Thoracic aorta (tissue), 2 donors: ENCODE data around the gene UPK1A. TPM values are rescaled to one million over a fixed set of nuclear protein-coding genes. Genes with fewer than 3 reads are reported as not detected.
A peak's percentile ranks its signal among the peaks of the same experiment; 100 is the strongest.

Experiments used
- ATAC-seq: fragments of 150-250 bp; one replicate; pipeline ENCODE4 v1.8.0; 2017; ENCODE audit warnings: low read depth; ENCODE audit not compliant: insufficient number of reproducible peaks, low FRiP score
- DNase-seq: peaks from one replicate; pipeline ENCODE4 v3.0.0-alpha.2; 2020; ENCODE audit warnings: low spot score
- H3K27ac ChIP-seq, 2 donors: fragments of 200-600 bp; sonication (generic); 1 replicate in 1 of 2; 2 replicates in 1 of 2; pipeline ENCODE4 v1.5.1; 2016; ENCODE audit warnings: mild to moderate bottlenecking in 2 of 2, moderate library complexity in 2 of 2
- H3K27me3 ChIP-seq: fragments of 200-600 bp; sonication (generic); replicated peaks from 2 replicates; pipeline ENCODE4 v1.6.0; 2016; ENCODE audit warnings: mild to moderate bottlenecking; ENCODE audit not compliant: insufficient read depth
- H3K36me3 ChIP-seq: fragments of 200-600 bp; sonication (generic); one replicate; pipeline ENCODE4 v1.5.1; 2016
- H3K4me1 ChIP-seq, 2 donors: fragments of 200-600 bp; sonication (generic); 1 replicate in 1 of 2; 2 replicates in 1 of 2; pipeline versions ENCODE4 v1.5.1 to v1.6.0; 2016; ENCODE audit warnings: low read depth in 2 of 2, mild to moderate bottlenecking in 1 of 2; ENCODE audit not compliant: control insufficient read depth in 1 of 2
- H3K4me3 ChIP-seq: fragments of 200-600 bp; sonication (generic); 2 replicates; pipeline ENCODE4 v1.5.1; 2016; ENCODE audit warnings: mild to moderate bottlenecking
- H3K9me3 ChIP-seq: fragments of 200-600 bp; sonication (generic); 2 replicates; pipeline ENCODE4 v1.5.1; 2016
- total RNA-seq, 2 donors: library from RNA; depleted of rRNA; stranded (reverse); fragments of >200 nt; gene quantifications; one replicate each; pipeline versions ENCODE4 v1.1.0 to v1.2.3, GENCODE V29; 2016
- TF ChIP-seq, protein P1 (sequence below): fragments of 200-600 bp; sonication (generic); IDR thresholded peaks from one replicate; pipeline ENCODE4 v1.5.1; 2019; ENCODE audit warnings: antibody characterized with exemption

UPK1A gene
- total RNA-seq, 2 donors from 2014 or later = not detected

GRCh38 chr19:35719402-35720162 lies 53.3 kb downstream of the UPK1A start:
- TF ChIP-seq, protein P1, sequence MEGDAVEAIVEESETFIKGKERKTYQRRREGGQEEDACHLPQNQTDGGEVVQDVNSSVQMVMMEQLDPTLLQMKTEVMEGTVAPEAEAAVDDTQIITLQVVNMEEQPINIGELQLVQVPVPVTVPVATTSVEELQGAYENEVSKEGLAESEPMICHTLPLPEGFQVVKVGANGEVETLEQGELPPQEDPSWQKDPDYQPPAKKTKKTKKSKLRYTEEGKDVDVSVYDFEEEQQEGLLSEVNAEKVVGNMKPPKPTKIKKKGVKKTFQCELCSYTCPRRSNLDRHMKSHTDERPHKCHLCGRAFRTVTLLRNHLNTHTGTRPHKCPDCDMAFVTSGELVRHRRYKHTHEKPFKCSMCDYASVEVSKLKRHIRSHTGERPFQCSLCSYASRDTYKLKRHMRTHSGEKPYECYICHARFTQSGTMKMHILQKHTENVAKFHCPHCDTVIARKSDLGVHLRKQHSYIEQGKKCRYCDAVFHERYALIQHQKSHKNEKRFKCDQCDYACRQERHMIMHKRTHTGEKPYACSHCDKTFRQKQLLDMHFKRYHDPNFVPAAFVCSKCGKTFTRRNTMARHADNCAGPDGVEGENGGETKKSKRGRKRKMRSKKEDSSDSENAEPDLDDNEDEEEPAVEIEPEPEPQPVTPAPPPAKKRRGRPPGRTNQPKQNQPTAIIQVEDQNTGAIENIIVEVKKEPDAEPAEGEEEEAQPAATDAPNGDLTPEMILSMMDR = no peak
- ATAC-seq = no peak
- no peaks in the 10 kb centered on the region for H3K27me3 ChIP-seq
- no peak overlapping the region for H3K27ac ChIP-seq
- no peaks in the 10 kb centered on the region for H3K9me3 ChIP-seq
- peak overlapping the region; percentile 80 for H3K4me3 ChIP-seq
- H3K36me3 ChIP-seq = peaks cover 39% of the 10 kb centered on the region
- no peak for DNase-seq
- H3K4me1 ChIP-seq = peaks cover 16 to 26% of the 10 kb centered on the region in 2 donors

DNA sequence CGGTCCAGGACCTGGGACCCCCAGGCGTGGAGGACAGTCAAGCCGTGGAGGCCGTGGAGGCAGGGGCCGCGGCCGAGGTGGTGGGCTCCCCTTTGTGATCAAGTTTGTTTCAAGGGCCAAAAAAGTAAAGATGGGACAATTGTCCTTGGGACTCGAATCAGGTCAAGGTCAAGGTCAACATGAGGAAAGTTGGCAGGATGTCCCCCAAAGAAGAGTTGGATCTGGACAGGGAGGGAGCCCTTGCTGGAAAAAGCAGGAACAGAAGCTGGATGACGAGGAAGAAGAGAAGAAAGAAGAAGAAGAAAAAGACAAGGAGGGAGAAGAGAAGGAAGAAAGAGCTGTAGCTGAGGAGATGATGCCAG lies 53.8 kb downstream of the UPK1A start:
- H3K36me3 ChIP-seq = peaks cover 45% of the 10 kb centered on the region
- H3K27ac ChIP-seq = no peak overlapping the region
- H3K27me3 ChIP-seq = no peaks in the 10 kb centered on the region
- no peak overlapping the region for H3K4me3 ChIP-seq
- DNase-seq = no peak
- H3K4me1 ChIP-seq = peaks cover 16 to 26% of the 10 kb centered on the region in 2 donors
- TF ChIP-seq, protein P1 = no peak
- ATAC-seq = no peak
- no peaks in the 10 kb centered on the region for H3K9me3 ChIP-seq

GRCh38 chr19:35720648-35721047 lies 54.3 kb downstream of the UPK1A start:
- no peak for ATAC-seq
- peaks cover 15 to 23% of the 10 kb centered on the region in 2 donors for H3K4me1 ChIP-seq
- no peaks in the 10 kb centered on the region for H3K9me3 ChIP-seq
- DNase-seq = no peak
- no peak overlapping the region for H3K4me3 ChIP-seq
- no peaks in the 10 kb centered on the region for H3K27me3 ChIP-seq
- no peak overlapping the region for H3K27ac ChIP-seq
- TF ChIP-seq, protein P1 = no peak
- peaks cover 50% of the 10 kb centered on the region for H3K36me3 ChIP-seq

DNA sequence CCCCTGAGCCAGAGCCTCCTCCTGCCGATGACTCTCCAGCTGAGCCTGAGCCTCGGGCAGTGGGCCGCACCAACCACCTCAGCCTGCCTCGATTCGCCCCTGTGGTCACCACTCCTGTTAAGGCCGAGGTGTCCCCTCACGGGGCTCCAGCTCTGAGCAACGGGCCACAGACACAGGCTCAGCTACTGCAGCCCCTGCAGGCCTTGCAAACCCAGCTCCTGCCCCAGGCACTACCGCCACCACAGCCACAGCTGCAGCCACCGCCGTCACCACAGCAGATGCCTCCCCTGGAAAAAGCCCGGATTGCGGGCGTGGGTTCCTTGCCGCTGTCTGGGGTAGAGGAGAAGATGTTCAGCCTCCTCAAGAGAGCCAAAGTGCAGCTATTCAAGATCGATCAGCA lies 55.1 kb downstream of the UPK1A start:
- DNase-seq (no peak), ATAC-seq (no peak)
- TF ChIP-seq, protein P1 = no peak
- Histone ChIP-seq H3K9me3 (no peaks in the 10 kb centered on the region), H3K4me3 (no peak overlapping the region), H3K36me3 (peaks cover 57% of the 10 kb centered on the region), H3K4me1 (peaks cover 9 to 16% of the 10 kb centered on the region in 2 donors), H3K27ac (no peak overlapping the region), H3K27me3 (no peaks in the 10 kb centered on the region)

DNA sequence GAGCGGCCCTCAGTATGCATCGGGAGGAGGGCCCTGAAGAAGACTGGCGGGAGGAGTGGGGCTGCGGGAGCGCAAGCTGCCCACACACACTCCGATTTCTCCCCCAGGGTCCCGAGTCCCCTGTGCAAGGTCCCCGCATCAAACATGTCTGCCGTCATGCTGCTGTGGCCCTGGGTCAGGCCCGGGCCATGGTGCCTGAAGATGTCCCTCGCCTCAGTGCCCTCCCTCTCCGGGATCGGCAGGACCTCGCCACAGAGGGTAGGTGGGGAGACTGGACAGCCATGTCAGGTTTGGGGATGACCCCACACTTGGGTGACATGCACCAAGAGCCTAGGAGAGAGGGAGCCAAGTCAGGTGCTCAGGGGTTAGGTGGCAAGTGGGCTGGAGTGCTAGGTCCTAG lies 56.1 kb downstream of the UPK1A start:
- DNase-seq (no peak), ATAC-seq (no peak)
- TF ChIP-seq, protein P1 = no peak
- H3K36me3 ChIP-seq = peaks cover 68% of the 10 kb centered on the region
- H3K4me1 ChIP-seq = peaks cover 9 to 16% of the 10 kb centered on the region in 2 donors
- no peak overlapping the region for H3K4me3 ChIP-seq
- no peak overlapping the region for H3K27ac ChIP-seq
- H3K27me3 ChIP-seq = no peaks in the 10 kb centered on the region
- H3K9me3 ChIP-seq = no peaks in the 10 kb centered on the region
